Stomach smooth muscle (tissue), 2 donors: ENCODE data around the gene CLASP2.
A peak's percentile ranks its signal among the peaks of the same experiment; 100 is the strongest.
"Not testable (repeated sequence)": the region's sequence is repeated elsewhere in the genome, so short reads cannot be mapped to it uniquely, and the experiment has no call there.

Experiments
- H3K27ac ChIP-seq: one replicate; pipeline ENCODE4 v1.7.0; 2013; ENCODE audit warnings: mild to moderate bottlenecking, low read length, inconsistent platforms
- H3K27me3 ChIP-seq, 2 donors: one replicate each; pipeline ENCODE4 v1.7.0; 2013; ENCODE audit warnings: low read length in 2 of 2; ENCODE audit not compliant: insufficient read depth in 2 of 2, control insufficient read depth in 1 of 2
- H3K36me3 ChIP-seq, 2 donors: one replicate each; pipeline ENCODE4 v1.7.0; 2013; ENCODE audit warnings: low read length in 2 of 2; ENCODE audit not compliant: control insufficient read depth in 2 of 2, insufficient read depth in 2 of 2
- H3K4me1 ChIP-seq: one replicate; pipeline ENCODE4 v1.7.0; 2013; ENCODE audit warnings: low read length; ENCODE audit not compliant: control insufficient read depth, insufficient read depth
- H3K4me3 ChIP-seq, 2 donors: one replicate each; pipeline ENCODE4 v1.7.0; 2013; ENCODE audit warnings: low read length in 2 of 2
- H3K9ac ChIP-seq, 2 donors: one replicate each; pipeline ENCODE4 v1.7.0; 2013; ENCODE audit warnings: low read length in 2 of 2, mild to moderate bottlenecking in 1 of 2
- H3K9me3 ChIP-seq, 2 donors: one replicate each; pipeline ENCODE4 v1.7.0; 2013; ENCODE audit warnings: low read length in 2 of 2; ENCODE audit not compliant: control insufficient read depth in 2 of 2
- donor health status: healthy.
- donor health status: Pancreatic carcinoma.

Gene CLASP2

GRCh38 chr3:33658991-33659848 is 58.8 kb downstream of the CLASP2 start:
- Histone ChIP-seq H3K9ac (peak overlapping the region; percentile 32 to 55), H3K27me3 (no peaks in the 10 kb centered on the region), H3K4me1 (no peaks in the 10 kb centered on the region), H3K27ac (peak overlapping the region; percentile 56), H3K36me3 (no peaks in the 10 kb centered on the region), H3K4me3 (peak overlapping the region; percentile 81 to 83), H3K9me3 (no peaks in the 10 kb centered on the region)

GRCh38 chr3:33658621-33658990 is 59.4 kb downstream of the CLASP2 start:
- no peaks in the 10 kb centered on the region for H3K9me3 ChIP-seq
- H3K36me3 ChIP-seq = no peaks in the 10 kb centered on the region
- peak overlapping the region; percentile 32 to 55 for H3K9ac ChIP-seq
- H3K4me3 ChIP-seq = peak overlapping the region; percentile 81 to 83
- no peaks in the 10 kb centered on the region for H3K4me1 ChIP-seq
- H3K27me3 ChIP-seq = no peaks in the 10 kb centered on the region
- peak overlapping the region; percentile 56 for H3K27ac ChIP-seq

GRCh38 chr3:33658039-33658438 is 60.0 kb downstream of the CLASP2 start:
- no peaks in the 10 kb centered on the region for H3K4me1 ChIP-seq
- no peak overlapping the region for H3K27ac ChIP-seq
- H3K9me3 ChIP-seq = no peaks in the 10 kb centered on the region
- no peaks in the 10 kb centered on the region for H3K27me3 ChIP-seq
- H3K36me3 ChIP-seq = no peaks in the 10 kb centered on the region
- peak overlapping the region; percentile 81 to 83 for H3K4me3 ChIP-seq
- peak overlapping the region; percentile 5 to 55 for H3K9ac ChIP-seq

GRCh38 chr3:33652736-33653135 is 65.3 kb downstream of the CLASP2 start:
- Histone ChIP-seq H3K27me3 (no peaks in the 10 kb centered on the region), H3K4me1 (no peaks in the 10 kb centered on the region), H3K9me3 (no peaks in the 10 kb centered on the region), H3K4me3 (no peak overlapping the region), H3K9ac (no peak overlapping the region), H3K36me3 (no peaks in the 10 kb centered on the region), H3K27ac (no peak overlapping the region)

- not testable (repeated sequence) for H3K9ac ChIP-seq, H3K36me3 ChIP-seq, H3K27me3 ChIP-seq, H3K27ac ChIP-seq, H3K4me1 ChIP-seq, H3K4me3 ChIP-seq, H3K9me3 ChIP-seq
Observed at GRCh38 chr3:33651101-33651500, 67.0 kb downstream of the CLASP2 start.

GRCh38 chr3:33650495-33650894 is 67.6 kb downstream of the CLASP2 start:
- H3K9ac ChIP-seq = no peak overlapping the region
- no peak overlapping the region for H3K27ac ChIP-seq
- H3K9me3 ChIP-seq = no peaks in the 10 kb centered on the region
- H3K4me1 ChIP-seq = no peaks in the 10 kb centered on the region
- no peaks in the 10 kb centered on the region for H3K27me3 ChIP-seq
- no peaks in the 10 kb centered on the region for H3K36me3 ChIP-seq
- no peak overlapping the region for H3K4me3 ChIP-seq

GRCh38 chr3:33648793-33649192 is 69.3 kb downstream of the CLASP2 start:
- Histone ChIP-seq H3K4me3 (no peak overlapping the region), H3K36me3 (no peaks in the 10 kb centered on the region), H3K27ac (no peak overlapping the region), H3K9me3 (no peaks in the 10 kb centered on the region), H3K27me3 (no peaks in the 10 kb centered on the region), H3K9ac (no peak overlapping the region), H3K4me1 (no peaks in the 10 kb centered on the region)

GRCh38 chr3:33646406-33646805 is 71.6 kb downstream of the CLASP2 start:
- Histone ChIP-seq H3K4me3 (no peak overlapping the region), H3K27ac (no peak overlapping the region), H3K36me3 (no peaks in the 10 kb centered on the region), H3K9ac (no peak overlapping the region), H3K9me3 (no peaks in the 10 kb centered on the region), H3K4me1 (no peaks in the 10 kb centered on the region), H3K27me3 (no peaks in the 10 kb centered on the region)

GRCh38 chr3:33645060-33645647 is 72.9 kb downstream of the CLASP2 start:
- H3K36me3 ChIP-seq = no peaks in the 10 kb centered on the region
- H3K4me1 ChIP-seq = no peaks in the 10 kb centered on the region
- no peak overlapping the region for H3K27ac ChIP-seq
- H3K4me3 ChIP-seq = peak overlapping the region; percentile 67 to 85
- no peaks in the 10 kb centered on the region for H3K27me3 ChIP-seq
- H3K9me3 ChIP-seq = no peaks in the 10 kb centered on the region
- H3K9ac ChIP-seq = peak overlapping the region; percentile 51 to 55

GRCh38 chr3:33644582-33644981 is 73.5 kb downstream of the CLASP2 start:
- Histone ChIP-seq H3K9ac (no peak overlapping the region), H3K27me3 (no peaks in the 10 kb centered on the region), H3K27ac (no peak overlapping the region), H3K4me3 (no peak overlapping the region), H3K4me1 (no peaks in the 10 kb centered on the region), H3K36me3 (no peaks in the 10 kb centered on the region), H3K9me3 (no peaks in the 10 kb centered on the region)

- Histone ChIP-seq H3K9ac (no peak overlapping the region), H3K4me1 (no peaks in the 10 kb centered on the region), H3K36me3 (peaks cover 0 to 4% of the 10 kb centered on the region in 2 donors), H3K27me3 (no peaks in the 10 kb centered on the region), H3K9me3 (no peaks in the 10 kb centered on the region), H3K4me3 (no peak overlapping the region), H3K27ac (no peak overlapping the region)
Observed at GRCh38 chr3:33642806-33643205, 75.2 kb downstream of the CLASP2 start.
